Uterus (tissue), 2 donors: ENCODE data around the gene CUBN.

Experiments
- CTCF ChIP-seq, 4 experiments: fragments of 200-600 bp in 2 of 4; fragments of 450-650 bp in 2 of 4; sonication (generic) in 2 of 4; IDR thresholded peaks; one replicate each; pipeline ENCODE4 v1.5.1; 2016 to 2019; ENCODE audit warnings: antibody characterized with exemption in 4 of 4, mild to moderate bottlenecking in 2 of 4, moderate library complexity in 1 of 4
- POLR2A ChIP-seq, 2 donors: fragments of 450-650 bp; IDR thresholded peaks; one replicate each; pipeline ENCODE4 v1.6.1; 2016; ENCODE audit warnings: antibody characterized with exemption in 2 of 2, mild to moderate bottlenecking in 1 of 2, moderate library complexity in 1 of 2

GRCh38 chr10:16905320-16905719 is 224.3 kb downstream of the CUBN start:
- TF ChIP-seq CTCF (IDR thresholded peaks at IDR 0.05) = no peak
- no peak for TF ChIP-seq POLR2A (IDR thresholded peaks at IDR 0.05)
